ENCODE data around the gene RIPPLY1.

DNA sequence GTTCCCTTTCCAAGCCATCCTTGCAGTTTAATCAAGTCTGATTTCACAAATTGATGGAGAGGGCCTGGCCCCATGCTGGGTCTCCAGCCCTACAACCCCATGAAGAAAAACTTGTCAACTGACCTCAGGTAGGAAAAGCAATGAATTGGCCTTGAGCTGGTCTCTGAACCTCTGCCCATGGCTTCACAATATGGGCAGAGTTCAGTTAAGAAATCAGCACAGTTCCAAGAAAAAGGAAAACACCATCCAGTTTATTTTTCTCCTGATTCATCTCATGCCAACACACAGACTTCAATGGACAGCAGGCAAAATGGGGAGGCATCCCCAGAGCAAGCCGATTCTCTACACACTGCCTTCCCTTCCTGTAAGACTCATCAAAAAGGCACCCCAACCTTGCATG lies 3.3 kb downstream of the RIPPLY1 start:
- TF ChIP-seq, protein P1, sequence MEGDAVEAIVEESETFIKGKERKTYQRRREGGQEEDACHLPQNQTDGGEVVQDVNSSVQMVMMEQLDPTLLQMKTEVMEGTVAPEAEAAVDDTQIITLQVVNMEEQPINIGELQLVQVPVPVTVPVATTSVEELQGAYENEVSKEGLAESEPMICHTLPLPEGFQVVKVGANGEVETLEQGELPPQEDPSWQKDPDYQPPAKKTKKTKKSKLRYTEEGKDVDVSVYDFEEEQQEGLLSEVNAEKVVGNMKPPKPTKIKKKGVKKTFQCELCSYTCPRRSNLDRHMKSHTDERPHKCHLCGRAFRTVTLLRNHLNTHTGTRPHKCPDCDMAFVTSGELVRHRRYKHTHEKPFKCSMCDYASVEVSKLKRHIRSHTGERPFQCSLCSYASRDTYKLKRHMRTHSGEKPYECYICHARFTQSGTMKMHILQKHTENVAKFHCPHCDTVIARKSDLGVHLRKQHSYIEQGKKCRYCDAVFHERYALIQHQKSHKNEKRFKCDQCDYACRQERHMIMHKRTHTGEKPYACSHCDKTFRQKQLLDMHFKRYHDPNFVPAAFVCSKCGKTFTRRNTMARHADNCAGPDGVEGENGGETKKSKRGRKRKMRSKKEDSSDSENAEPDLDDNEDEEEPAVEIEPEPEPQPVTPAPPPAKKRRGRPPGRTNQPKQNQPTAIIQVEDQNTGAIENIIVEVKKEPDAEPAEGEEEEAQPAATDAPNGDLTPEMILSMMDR (conservative IDR thresholded peaks at IDR 0.05; ENCODE audit: low read length): no peak
- TF ChIP-seq EZH2phosphoT487 (IDR thresholded peaks at IDR 0.05; ENCODE audit: borderline replicate concordance): no peak
